ENCODE results near the gene MASTL. TPM values are rescaled to one million over a fixed set of nuclear protein-coding genes. Genes with fewer than 3 reads are reported as not detected.

The MASTL gene
- polyA plus RNA-seq, 1 of the 3 experiments (the other 2 are of a cell fraction) = 5.8 TPM

DNA sequence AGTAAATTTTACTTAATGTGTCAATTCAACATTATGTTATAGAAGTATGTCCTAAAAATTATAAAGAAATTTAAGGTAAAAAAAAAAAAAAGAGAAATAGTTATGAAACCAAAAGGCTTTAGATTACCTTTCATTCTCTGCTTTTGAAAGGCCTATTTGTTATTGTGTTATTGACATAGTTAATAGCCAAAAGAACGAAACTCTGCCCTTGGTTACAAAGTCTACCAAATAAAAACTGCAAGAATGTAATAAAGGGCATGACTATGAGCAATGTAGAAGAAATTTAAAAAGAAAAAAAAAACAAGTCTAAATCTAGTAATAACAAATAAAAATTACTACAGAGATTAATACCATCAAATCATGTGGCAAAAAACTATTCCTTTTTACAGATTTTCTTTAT lies 74.9 kb downstream of the MASTL start:
- WGBS (ENCODE audit: low lambda C conversion rate) = 97% methylated on average over 1 of the region's 1 CpG
- Histone ChIP-seq H4K20me1 (ENCODE audit: insufficient read depth) (no peaks in the 10 kb centered on the region), H2AFZ (ENCODE audit: low read depth) (no peak overlapping the region), H3F3A (replicated peaks; ENCODE audit: insufficient read depth) (peaks cover 7% of the 10 kb centered on the region), H3K27ac (ENCODE audit: low read depth in 2 of 2, low read length in 1 of 2) (no peak overlapping the region), H3K9me2 (no peaks in the 10 kb centered on the region), H3K9me3 (no peaks in the 10 kb centered on the region), H3K9ac (no peak overlapping the region), H3K79me2 (ENCODE audit: insufficient read depth) (peaks cover 13% of the 10 kb centered on the region), H3K27me3 (ENCODE audit: insufficient read depth) (no peaks in the 10 kb centered on the region), H3K36me3 (replicated peaks in 1 of 2; ENCODE audit: control insufficient read depth in 1 of 2, insufficient read depth in 2 of 2, low read length in 1 of 2) (peaks cover 16 to 45% of the 10 kb centered on the region in 2 experiments), H3K4me3 (ENCODE audit: low read depth in 2 of 2, low read length in 1 of 2) (no peak overlapping the region), H3K4me2 (no peak overlapping the region), H3K4me1 (ENCODE audit: control insufficient read depth in 1 of 2, insufficient read depth in 2 of 2, low read depth in 1 of 2, low read length in 1 of 2) (no peaks in the 10 kb centered on the region)
- TF ChIP-seq FOXJ3 (CRISPR knock-in tag; IDR thresholded peaks at IDR 0.05) (no peak), EZH2phosphoT487 (IDR thresholded peaks at IDR 0.05; ENCODE audit: borderline replicate concordance, low read depth) (no peak), GATA2 (CRISPR knock-in tag; IDR thresholded peaks at IDR 0.05) (no peak), GABPA (IDR thresholded peaks at IDR 0.05; ENCODE audit: low read depth) (no peak), RFX5 (IDR thresholded peaks at IDR 0.05; ENCODE audit: low read length) (no peak), MAX (IDR thresholded peaks at IDR 0.05; ENCODE audit: low read depth) (no peak), FOSL2 (IDR thresholded peaks at IDR 0.05; ENCODE audit: borderline replicate concordance, low read depth) (no peak), FOXM1 (IDR thresholded peaks at IDR 0.05; ENCODE audit: low read depth) (no peak)
- ChIA-PET CTCF (interaction anchor here (1.2 kb wide), 1 partner anchor 10 kb away, joined by 3 read pairs; no protein-coding TSS in a partner anchor), POLR2A (no interaction called here)
- no peak for DNase-seq

DNA sequence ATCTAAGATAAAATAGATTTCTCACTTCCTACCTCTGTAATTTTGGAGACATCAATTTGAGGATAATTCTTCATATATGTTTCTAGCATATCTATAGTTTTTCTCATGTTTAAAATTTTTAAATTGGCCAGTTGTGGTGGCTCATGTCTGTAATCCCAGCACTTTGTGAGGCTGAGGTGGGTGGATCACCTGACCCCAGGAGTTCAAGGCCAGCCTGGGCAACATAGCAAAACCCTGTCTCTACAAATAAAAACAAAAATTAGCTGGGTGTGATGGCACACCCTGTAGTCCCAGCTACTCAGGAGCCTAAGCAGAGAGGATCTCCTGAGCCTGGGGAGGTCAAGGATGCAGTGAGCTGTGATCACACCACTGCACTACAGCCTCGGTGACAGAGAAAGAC lies 80.6 kb downstream of the MASTL start:
- H3F3A ChIP-seq (replicated peaks; ENCODE audit: insufficient read depth) = peaks cover 20% of the 10 kb centered on the region
- no peak overlapping the region for H3K4me3 ChIP-seq (ENCODE audit: low read depth in 2 of 2, low read length in 1 of 2)
- H3K27ac ChIP-seq (ENCODE audit: low read depth in 2 of 2, low read length in 1 of 2) = no peak overlapping the region
- H3K4me2 ChIP-seq = no peak overlapping the region
- H3K36me3 ChIP-seq (replicated peaks in 1 of 2; ENCODE audit: control insufficient read depth in 1 of 2, insufficient read depth in 2 of 2, low read length in 1 of 2) = peaks cover 7 to 32% of the 10 kb centered on the region in 2 experiments
- H3K27me3 ChIP-seq (ENCODE audit: insufficient read depth) = no peaks in the 10 kb centered on the region
- peaks cover 3 to 4% of the 10 kb centered on the region in 2 experiments; a peak in 3 of 4 replicates for H3K4me1 ChIP-seq (ENCODE audit: control insufficient read depth in 1 of 2, insufficient read depth in 2 of 2, low read depth in 1 of 2, low read length in 1 of 2)
- no peak overlapping the region for H2AFZ ChIP-seq (ENCODE audit: low read depth)
- H3K9me2 ChIP-seq = no peaks in the 10 kb centered on the region; the same call in 1 of the 2 replicates
- no peak for DNase-seq
- CTCF ChIA-PET = interaction anchor here (1.1 to 2.3 kb wide), 2 partner anchors 9 to 12 kb away, joined by 3 to 17 read pairs; no protein-coding TSS in a partner anchor
- no peaks in the 10 kb centered on the region for H4K20me1 ChIP-seq (ENCODE audit: insufficient read depth)
- no peaks in the 10 kb centered on the region; the same call in 1 of the 2 replicates for H3K9me3 ChIP-seq
- H3K79me2 ChIP-seq (ENCODE audit: insufficient read depth) = peaks cover 59% of the 10 kb centered on the region
- no peak overlapping the region for H3K9ac ChIP-seq
- WGBS (ENCODE audit: low lambda C conversion rate) = 92% methylated on average over 1 of the region's 1 CpG
- TF ChIP-seq EP300 (IDR thresholded peaks at IDR 0.05; ENCODE audit: borderline replicate concordance in 1 of 2, low read depth in 1 of 2, low read length in 1 of 2) (no peak), GATA2 (CRISPR knock-in tag; IDR thresholded peaks at IDR 0.05) (no peak), MXI1 (IDR thresholded peaks at IDR 0.05; ENCODE audit: low read depth, low read length) (no peak), FOXM1 (IDR thresholded peaks at IDR 0.05; ENCODE audit: low read depth) (no peak), RAD21 (IDR thresholded peaks at IDR 0.05; ENCODE audit: low read length) (no peak), JUND (IDR thresholded peaks at IDR 0.05) (no peak), TEAD4 (IDR thresholded peaks at IDR 0.05; ENCODE audit: borderline replicate concordance, insufficient read depth) (no peak)
- TF ChIP-seq, protein P1, sequence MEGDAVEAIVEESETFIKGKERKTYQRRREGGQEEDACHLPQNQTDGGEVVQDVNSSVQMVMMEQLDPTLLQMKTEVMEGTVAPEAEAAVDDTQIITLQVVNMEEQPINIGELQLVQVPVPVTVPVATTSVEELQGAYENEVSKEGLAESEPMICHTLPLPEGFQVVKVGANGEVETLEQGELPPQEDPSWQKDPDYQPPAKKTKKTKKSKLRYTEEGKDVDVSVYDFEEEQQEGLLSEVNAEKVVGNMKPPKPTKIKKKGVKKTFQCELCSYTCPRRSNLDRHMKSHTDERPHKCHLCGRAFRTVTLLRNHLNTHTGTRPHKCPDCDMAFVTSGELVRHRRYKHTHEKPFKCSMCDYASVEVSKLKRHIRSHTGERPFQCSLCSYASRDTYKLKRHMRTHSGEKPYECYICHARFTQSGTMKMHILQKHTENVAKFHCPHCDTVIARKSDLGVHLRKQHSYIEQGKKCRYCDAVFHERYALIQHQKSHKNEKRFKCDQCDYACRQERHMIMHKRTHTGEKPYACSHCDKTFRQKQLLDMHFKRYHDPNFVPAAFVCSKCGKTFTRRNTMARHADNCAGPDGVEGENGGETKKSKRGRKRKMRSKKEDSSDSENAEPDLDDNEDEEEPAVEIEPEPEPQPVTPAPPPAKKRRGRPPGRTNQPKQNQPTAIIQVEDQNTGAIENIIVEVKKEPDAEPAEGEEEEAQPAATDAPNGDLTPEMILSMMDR (IDR thresholded peaks at IDR 0.05) = no peak
- POLR2A ChIA-PET = interaction anchor here (1.0 kb wide), 1 partner anchor 9 kb away, joined by 3 read pairs; no protein-coding TSS in a partner anchor

Small RNA genes within 50 kb of the gene (small RNA-seq; reads per million reads assigned to genes)
- 0 to 2.9 (median 0) reads per million in 7 experiments for gene RNU2-24P
- 0 to 1.1 (median 0) reads per million in 7 experiments for gene RNU7-12P

Other genes starting within 250 kb of the MASTL start
- 1.0 and 1.3 TPM in 2 replicates for gene ANKRD26, start 54.9 kb upstream of the MASTL start, polyA plus RNA-seq (2012; rRNA removed)
- gene YME1L1, start 968 bp upstream of the MASTL start, polyA plus RNA-seq (2012; rRNA removed) = 36.4 and 49.6 TPM in 2 replicates
- 12.5 and 14.8 TPM in 2 replicates for gene ACBD5, start 85.4 kb downstream of the MASTL start, polyA plus RNA-seq (2012; rRNA removed)

Measured in SK-N-SH (cell line).